SHP77 (cell line): Measurements from ENCODE around the gene BCR.

ENCODE experiments used
- DNase-seq, 2 experiments: peaks; one replicate each; lab custom pipeline; 2025; lab: John Stamatoyannopoulos, UW

The BCR gene

GRCh38 chr22:23231471-23232093 is 51.3 kb downstream of the BCR start:
- DNase-seq: no peak

DNA sequence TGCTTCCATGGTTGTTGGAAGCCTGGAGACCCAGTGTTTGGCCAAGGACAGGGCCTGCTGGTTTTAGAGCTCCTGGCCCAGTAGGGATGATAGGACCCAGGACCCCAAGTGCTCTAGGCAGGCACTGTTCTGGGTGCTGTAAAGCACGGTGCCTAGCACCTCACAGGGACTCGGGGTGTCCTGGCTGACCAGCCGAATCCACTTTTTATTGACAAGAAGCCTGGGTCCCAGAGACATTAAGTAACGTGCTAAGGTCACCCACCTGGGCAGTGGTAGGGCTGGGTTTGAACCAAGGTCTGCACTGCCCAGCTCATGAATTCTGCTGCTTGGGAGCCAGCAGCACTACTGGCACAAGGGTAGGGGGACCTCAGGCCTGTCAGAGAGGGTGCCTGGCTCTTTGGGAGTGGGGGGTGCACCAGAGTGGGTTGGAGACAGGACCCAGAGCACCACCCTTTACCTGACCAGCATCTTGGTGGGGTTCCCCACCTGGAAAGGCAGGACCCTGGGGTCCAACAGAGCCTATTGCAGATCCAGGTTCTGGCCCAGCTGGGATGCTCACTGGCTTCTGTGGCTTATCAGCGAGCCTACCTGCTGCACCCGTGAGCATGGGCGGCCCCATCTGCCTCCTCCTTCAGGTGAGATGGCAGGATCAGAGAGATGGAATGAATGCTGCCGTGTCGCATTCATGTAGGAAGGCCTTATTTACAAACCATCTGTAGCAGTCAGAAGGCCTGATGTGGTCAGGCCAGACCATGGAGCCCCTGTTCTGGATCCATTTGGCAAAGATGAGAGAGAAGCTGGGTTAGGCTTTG is 52.0 kb downstream of the BCR start:
- no peak for DNase-seq

DNA sequence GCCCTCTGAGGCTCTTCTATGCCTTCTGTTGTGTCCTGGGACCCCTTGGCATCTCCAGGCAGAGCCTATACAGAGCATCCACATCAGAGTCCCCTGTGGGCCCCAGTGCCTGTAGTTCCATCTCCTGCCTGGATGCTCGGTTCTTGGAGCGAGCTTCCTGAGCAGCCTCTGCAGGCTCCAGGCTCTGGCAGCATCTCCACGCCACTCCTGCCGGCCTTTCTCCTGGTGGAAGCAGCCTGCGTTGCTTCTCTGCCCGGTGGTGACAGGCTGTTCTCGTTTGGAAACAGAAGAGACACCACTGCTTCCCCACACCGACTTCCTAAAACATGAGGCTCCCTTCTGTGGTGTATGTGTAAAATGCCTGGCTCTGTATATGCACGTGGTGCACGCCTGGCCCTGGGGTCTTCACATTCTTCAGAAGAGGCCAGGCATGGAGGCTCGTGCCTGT is 52.8 kb downstream of the BCR start:
- DNase-seq: no peak

- DNase-seq: no peak
Observed at GRCh38 chr22:23233752-23234408, 53.6 kb downstream of the BCR start.

DNA sequence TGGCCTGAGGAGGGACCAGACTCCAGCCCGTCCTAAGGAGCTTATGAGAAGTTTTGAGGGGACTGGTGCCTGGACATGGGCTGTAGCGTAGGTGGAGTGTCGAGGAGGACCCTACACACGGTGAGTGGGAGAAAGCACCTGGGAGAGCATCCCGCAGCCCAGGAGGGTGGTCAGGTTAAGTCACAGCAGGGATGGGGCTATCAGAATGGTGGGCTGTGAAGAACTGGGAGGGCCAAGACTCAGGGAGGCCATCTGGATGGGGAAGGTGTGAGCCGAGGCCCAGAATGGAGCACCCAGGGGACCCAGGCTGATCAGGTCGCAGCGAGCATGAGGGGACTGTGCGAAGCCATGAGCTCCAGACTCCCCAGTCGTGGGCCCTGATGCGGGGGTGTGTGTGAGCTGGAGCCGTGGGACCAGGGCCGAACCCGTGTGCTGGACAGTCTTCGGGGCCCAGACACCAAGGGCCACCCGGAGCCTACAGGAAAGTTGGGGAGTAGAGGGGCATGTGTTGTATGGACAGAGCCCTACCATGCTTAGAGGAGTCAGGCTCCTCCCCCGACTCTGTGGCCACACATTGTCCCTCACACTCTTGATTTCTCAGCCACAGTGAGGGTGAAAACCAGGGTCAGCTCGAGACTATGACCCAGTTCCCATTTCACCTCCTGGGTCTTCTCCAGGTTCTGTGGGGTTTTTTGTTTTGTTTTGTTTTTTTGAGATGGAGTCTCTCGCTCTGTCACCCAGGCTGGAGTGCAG is 54.3 kb downstream of the BCR start:
- DNase-seq: no peak

- no peak for DNase-seq
Observed at GRCh38 chr22:23235425-23235824, 55.1 kb downstream of the BCR start.

GRCh38 chr22:23236026-23236425 is 55.7 kb downstream of the BCR start:
- no peak for DNase-seq

GRCh38 chr22:23236440-23237184 is 56.3 kb downstream of the BCR start:
- no peak for DNase-seq

- DNase-seq: peak; percentile 80
Observed at GRCh38 chr22:23237201-23237798, 57.0 kb downstream of the BCR start.

GRCh38 chr22:23237841-23238240 is 57.5 kb downstream of the BCR start:
- DNase-seq: no peak

DNA sequence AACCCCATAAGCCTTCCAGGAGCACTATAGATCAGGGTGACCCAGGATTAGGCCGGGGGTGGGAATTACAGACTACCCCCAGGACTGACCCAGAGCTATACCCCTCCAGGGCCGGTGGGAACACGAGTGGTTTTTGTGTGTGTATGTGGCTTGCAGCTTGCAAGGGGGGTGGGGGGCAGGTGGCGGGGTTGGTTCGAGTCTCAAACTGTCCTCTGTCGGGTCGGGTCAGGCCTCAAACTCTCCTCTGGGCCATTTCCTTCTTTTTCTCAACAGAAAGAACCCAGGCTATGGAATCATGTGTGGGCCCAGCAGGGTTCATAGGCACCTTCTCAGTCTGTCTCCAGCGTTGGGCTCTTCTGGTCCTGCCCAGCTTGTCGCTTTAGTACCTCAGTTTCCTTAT is 58.4 kb downstream of the BCR start:
- DNase-seq: no peak

DNA sequence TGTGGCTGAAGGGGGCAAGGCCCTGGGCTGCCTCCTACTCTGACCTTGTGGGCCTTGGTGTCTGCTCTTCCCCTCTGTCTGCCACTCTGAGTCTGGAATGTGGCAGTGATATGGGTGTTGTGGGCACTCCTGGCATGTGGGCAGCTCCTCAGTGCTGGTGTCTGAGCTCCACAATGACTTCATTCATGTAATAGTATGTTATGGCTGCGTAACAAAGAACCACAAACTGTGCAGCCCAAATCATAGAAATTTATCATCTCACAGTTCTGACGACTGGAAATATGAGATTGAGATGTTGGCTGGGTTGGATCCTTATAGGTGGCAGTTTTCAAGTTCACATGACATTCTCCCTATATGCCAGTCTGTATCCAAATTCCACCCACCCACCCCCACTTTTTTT is 59.1 kb downstream of the BCR start:
- DNase-seq: no peak

- peak in 1 of 2 experiments; percentile 23 for DNase-seq
Observed at GRCh38 chr22:23240639-23241389, 60.5 kb downstream of the BCR start.

DNA sequence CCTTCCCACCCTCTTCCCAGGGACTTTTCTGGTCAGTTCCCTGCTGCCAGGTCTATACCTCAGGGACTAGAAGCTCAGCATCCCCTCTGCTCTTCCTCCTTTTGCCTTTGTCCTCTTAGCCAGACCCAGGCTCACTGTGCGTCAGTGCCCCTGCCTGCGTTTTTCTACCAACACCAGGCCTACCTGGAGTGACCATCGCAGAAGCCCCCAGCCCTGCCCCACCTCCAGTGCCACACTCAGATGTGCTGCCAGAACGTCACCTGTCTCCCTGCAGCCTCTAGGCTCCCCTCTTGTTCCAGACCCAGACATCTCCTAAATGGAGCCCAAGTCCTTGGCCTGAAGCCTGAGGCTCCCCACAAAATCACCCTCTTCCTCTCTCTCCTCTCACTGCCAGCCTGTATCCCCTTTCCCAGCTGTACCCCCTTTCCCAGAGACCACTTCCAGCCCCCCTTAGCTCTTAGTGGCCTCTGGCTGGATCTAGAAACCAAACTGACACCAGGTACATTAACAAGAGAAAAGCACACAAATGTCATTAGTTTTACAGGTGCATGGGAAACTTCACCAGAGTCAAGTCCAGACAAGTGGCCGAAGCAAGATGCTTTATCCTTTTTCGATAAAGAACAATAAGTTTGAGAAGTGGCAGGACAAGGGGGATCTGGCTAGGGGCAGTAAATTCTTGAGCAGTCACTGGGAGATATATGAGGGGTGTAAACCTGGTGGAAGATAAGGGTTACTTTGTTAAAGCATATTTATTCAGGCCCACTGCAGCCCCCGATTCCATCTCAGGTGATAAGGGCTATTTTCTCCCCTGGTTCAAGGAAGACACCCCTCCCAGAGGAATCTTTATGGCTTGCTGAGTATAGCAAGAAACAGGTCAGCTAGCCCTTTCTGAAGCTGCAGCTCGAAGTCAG is 61.5 kb downstream of the BCR start:
- DNase-seq: no peak

- no peak for DNase-seq
Observed at GRCh38 chr22:23242473-23243001, 62.2 kb downstream of the BCR start.

DNA sequence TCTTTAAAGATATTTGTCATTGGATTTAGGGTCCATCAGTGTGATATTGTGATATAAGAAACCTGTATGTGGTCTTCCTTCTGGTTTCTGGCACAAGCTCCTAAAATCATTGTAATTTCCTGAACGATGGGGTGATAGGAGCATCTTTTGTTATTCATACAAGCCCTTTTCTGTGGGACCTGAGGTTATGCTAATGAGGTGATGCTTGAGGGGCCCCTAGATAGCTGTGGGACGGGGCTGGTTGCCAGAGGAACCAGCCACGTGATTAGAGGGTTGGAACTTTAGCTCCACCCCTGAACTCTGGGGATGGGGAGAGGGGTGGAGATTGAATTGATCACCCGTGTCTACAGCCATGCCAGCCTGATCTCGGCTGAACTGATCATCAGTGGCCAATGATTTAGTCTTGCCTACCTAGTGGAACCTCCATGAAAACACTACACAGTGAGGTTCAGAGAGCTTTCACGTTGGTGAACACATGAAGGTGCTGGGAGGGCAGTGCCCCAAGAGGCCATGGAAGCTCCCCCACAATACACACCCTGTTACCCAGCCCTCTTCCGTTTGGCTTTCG is 62.8 kb downstream of the BCR start:
- DNase-seq: no peak

DNA sequence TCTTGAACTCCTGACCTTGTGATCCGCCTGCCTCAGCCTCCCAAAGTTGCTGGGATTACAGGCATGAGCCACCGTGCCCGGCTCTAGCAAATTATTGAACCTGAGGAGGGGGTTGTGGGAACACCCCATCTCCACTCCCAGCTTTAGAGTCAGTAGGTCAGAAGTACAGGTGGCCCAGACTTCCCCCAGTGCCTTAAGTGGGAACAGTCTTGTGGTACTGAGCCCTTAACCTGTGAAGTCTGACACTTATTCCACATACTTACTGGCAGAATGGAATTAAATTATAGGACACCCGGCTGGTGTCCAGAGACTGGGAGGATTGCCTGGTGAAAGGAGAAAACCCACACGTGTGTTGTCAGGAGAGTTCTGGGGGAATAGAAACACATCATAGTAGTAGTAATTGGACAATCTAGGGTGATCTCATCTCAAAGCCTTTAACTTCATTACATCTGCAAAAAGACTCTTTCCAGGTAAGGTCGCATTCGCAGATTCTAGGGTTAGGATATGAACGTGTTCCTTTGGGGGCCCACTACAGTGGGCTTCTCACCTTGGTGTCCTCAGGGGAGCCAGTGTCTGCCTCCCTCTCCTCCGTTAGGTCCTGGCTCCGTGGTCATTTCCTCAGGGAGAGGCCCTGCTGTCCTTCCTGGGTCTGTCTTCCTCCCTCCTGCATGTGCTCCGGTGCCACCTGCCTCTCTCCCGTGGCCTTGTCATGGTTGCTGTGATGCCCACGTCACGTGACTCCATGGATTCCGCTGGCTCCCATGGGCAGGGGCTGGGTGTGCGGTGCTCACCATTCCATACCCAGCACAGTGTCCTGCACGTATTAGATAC is 63.8 kb downstream of the BCR start:
- DNase-seq: no peak

- DNase-seq: no peak
Observed at GRCh38 chr22:23244690-23245044, 64.4 kb downstream of the BCR start.
